K562 (cell line): ENCODE data around the gene HOXB5. TPM values are rescaled to one million over a fixed set of nuclear protein-coding genes. Genes with fewer than 3 reads are reported as not detected.

ENCODE experiments used
- CBX8 ChIP-seq: fragments of 200-600 bp; sonication (generic); IDR thresholded peaks from 2 replicates; pipeline ENCODE4 v1.6.1; 2012; ENCODE audit warnings: borderline replicate concordance, mixed run types, low read depth, mild to moderate bottlenecking, moderate library complexity, mixed read lengths, low read length, control low read depth, inconsistent platforms; ENCODE audit not compliant: poor library complexity, severe bottlenecking; ENCODE audit errors: extremely low read depth
- CREB1 ChIP-seq, 2 experiments: sonication (generic) in 1 of 2; formaldehyde crosslinking in 1 of 2; IDR thresholded peaks; 2 replicates each; pipeline versions ENCODE4 v1.6.1 to v1.8.0; 2012 to 2022; ENCODE audit warnings: inconsistent platforms in 1 of 2, mild to moderate bottlenecking in 1 of 2, missing genetic modification reagents in 1 of 2, moderate library complexity in 1 of 2
- FUS ChIP-seq: fragments of 200-400 bp; formaldehyde crosslinking; optimal IDR thresholded peaks from 2 replicates; pipeline ENCODE3; 2017; ENCODE audit warnings: low read depth, low read length
- GTF2F1 ChIP-seq: IDR thresholded peaks from 2 replicates; pipeline ENCODE4 v1.6.1; 2011; ENCODE audit warnings: low read depth, low read length, improper control_type of control experiment
- HIVEP1 ChIP-seq: fragments of 250-450 bp; sonication (Bioruptor Pico); IDR thresholded peaks from 2 replicates; pipeline ENCODE4 v1.4.0; 2020; ENCODE audit warnings: mild to moderate bottlenecking
- NFYB ChIP-seq: IDR thresholded peaks from 2 replicates; pipeline ENCODE4 v1.6.1; 2011; ENCODE audit warnings: mild to moderate bottlenecking, moderate library complexity; ENCODE audit not compliant: insufficient read length; ENCODE audit errors: extremely low read depth
- NR2F6 ChIP-seq: fragments of 450-650 bp; formaldehyde crosslinking; IDR thresholded peaks from 2 replicates; pipeline ENCODE4 v1.4.0; 2020; ENCODE audit warnings: mild to moderate bottlenecking
- PHF8 ChIP-seq: fragments of 200-600 bp; sonication (generic); IDR thresholded peaks from 2 replicates; pipeline ENCODE4 v1.6.1; 2012; ENCODE audit warnings: mixed run types, mild to moderate bottlenecking, inconsistent platforms, low read length, moderate library complexity, borderline replicate concordance
- PML ChIP-seq: IDR thresholded peaks from 2 replicates; pipeline ENCODE4 v1.6.1; 2012; ENCODE audit warnings: low read length, inconsistent platforms
- RAD21 ChIP-seq, 2 experiments: fragments of 250-450 bp in 1 of 2; fragments of 450-650 bp in 1 of 2; sonication (Bioruptor Pico) in 1 of 2; formaldehyde crosslinking in 1 of 2; IDR thresholded peaks in 1 of 2; conservative IDR thresholded peaks in 1 of 2; 2 replicates each; pipeline versions ENCODE4 v1.4.0 to v1.8.0; 2020 to 2022; ENCODE audit warnings: mild to moderate bottlenecking in 2 of 2, moderate library complexity in 1 of 2
- SRF ChIP-seq, 2 experiments: fragments of 250-450, 450-650 bp in 1 of 2; sonication (Bioruptor Pico) in 1 of 2; sonication (generic) in 1 of 2; formaldehyde crosslinking; IDR thresholded peaks; 2 replicates each; pipeline versions ENCODE4 v1.5.0 to v1.5.1; 2020 to 2022; ENCODE audit warnings: mild to moderate bottlenecking in 1 of 2, missing genetic modification reagents in 1 of 2
- SRSF1 ChIP-seq: fragments of 200-400 bp; formaldehyde crosslinking; IDR thresholded peaks from 2 replicates; pipeline ENCODE4 v1.6.1; 2017; ENCODE audit warnings: mild to moderate bottlenecking, low read depth, low read length, moderate library complexity
- ZNF217 ChIP-seq: sonication (generic); formaldehyde crosslinking; IDR thresholded peaks from 2 replicates; pipeline ENCODE4 v1.8.0; 2022; ENCODE audit warnings: mild to moderate bottlenecking, missing genetic modification reagents
- polyA plus RNA-seq, 8 experiments: library from polyadenylated mRNA; depleted of rRNA in 4 of 8; stranded (reverse) in 5 of 8; unstranded in 3 of 8; fragments of >200 nt; fragmentation: Nextera tagmentation in 2 of 8; fragmentation: Illumina TruSeq in 1 of 8; extraction: Ambion mirVana in 2 of 8; extraction: Trizol in 1 of 8; gene quantifications; 2 replicates each; pipeline versions ENCODE4 v1.2.1 to v1.2.3, GENCODE V29; 2011 to 2014; ENCODE audit warnings: inconsistent platforms in 1 of 8, missing spikeins in 1 of 8
- total RNA-seq, 7 experiments: library from RNA; depleted of rRNA in 6 of 7; stranded (reverse); fragments of >200 nt in 6 of 7; fragmentation: Illumina TruSeq in 2 of 7; extraction: Trizol in 2 of 7; gene quantifications; 2 replicates each; pipeline versions ENCODE4 v1.2.1 to v1.2.3, GENCODE V29; 2011 to 2021; ENCODE audit warnings: low replicate concordance in 1 of 7
- TF ChIP-seq, protein P1 (sequence below), 2 experiments: IDR thresholded peaks; 2 replicates each; pipeline ENCODE4 v1.6.1; 2011; ENCODE audit warnings: borderline replicate concordance in 1 of 2, control low read depth in 1 of 2, low read depth in 1 of 2, low read length in 1 of 2, mild to moderate bottlenecking in 1 of 2, mixed read lengths in 1 of 2, moderate library complexity in 1 of 2; ENCODE audit not compliant: insufficient read depth in 1 of 2, insufficient read length in 1 of 2, poor library complexity in 1 of 2, severe bottlenecking in 1 of 2; ENCODE audit errors: extremely low read depth in 1 of 2
- TF ChIP-seq, protein P2 (sequence below), 2 experiments: fragments of 450-650 bp; conservative IDR thresholded peaks; 2 replicates each; pipeline ENCODE4 v1.6.1; 2017; ENCODE audit warnings: mild to moderate bottlenecking in 2 of 2, moderate library complexity in 2 of 2
- TF ChIP-seq, protein P3 (sequence below): fragments of 200-400 bp; formaldehyde crosslinking; IDR thresholded peaks from 2 replicates; pipeline ENCODE4 v1.6.1; 2017; ENCODE audit warnings: mild to moderate bottlenecking, low read depth, low read length, moderate library complexity
- TF ChIP-seq, protein P4 (sequence below): fragments of 250-450 bp; sonication (Bioruptor Pico); IDR thresholded peaks from 2 replicates; pipeline ENCODE4 v1.9.0; 2021; ENCODE audit warnings: mild to moderate bottlenecking
- TF ChIP-seq, protein P5 (sequence below): sonication (generic); formaldehyde crosslinking; IDR thresholded peaks from 2 replicates; pipeline ENCODE4 v1.5.0; 2020; ENCODE audit warnings: missing genetic modification reagents

The HOXB5 gene
- total and polyA plus RNA-seq, 9 of the 15 experiments (the other 6 are each of a cell fraction or from before 2014, with no cell fraction given), result 0.24 to 2.7 (median 0.65) TPM

DNA sequence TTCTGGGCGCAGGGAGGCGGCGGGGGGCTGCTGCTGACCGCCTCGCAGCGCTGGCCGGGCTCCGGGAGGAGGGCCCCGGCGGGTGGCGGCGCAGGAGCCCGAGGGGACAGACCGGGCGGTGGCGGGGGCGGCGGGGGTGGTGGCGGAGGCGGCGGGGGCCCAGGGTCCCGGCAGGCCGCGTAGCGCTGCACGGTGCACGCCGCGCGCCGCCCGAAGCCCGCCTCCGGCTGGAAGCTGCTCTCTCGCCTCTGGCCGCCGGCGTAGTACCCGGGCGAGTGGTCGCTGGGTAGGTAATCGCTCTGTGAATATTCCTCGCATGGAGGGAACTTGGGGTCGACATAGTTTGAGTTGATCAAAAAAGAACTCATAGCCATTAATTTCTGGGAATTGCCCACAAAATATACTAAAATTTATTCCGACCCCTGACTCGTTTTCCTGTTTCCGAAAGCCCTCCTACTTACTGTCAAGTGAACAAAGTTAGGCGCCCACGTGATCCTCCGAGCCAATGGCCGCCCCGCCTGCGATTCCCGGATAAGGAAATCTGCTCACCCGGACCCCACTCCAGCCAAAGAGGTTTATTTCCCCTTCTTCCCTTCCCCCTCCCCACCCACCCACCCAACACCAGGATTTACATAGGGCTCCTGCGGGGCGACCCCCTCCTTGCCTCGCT, 15.5 kb downstream of the HOXB5 start, which contains the start of gene HOXB4 (continued):
- TF ChIP-seq, protein P1, sequence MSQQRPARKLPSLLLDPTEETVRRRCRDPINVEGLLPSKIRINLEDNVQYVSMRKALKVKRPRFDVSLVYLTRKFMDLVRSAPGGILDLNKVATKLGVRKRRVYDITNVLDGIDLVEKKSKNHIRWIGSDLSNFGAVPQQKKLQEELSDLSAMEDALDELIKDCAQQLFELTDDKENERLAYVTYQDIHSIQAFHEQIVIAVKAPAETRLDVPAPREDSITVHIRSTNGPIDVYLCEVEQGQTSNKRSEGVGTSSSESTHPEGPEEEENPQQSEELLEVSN (IDR thresholded peaks at IDR 0.05; ENCODE audit: borderline replicate concordance in 1 of 2, extremely low read depth in 1 of 2, insufficient read depth in 1 of 2, insufficient read length in 1 of 2, low read depth in 1 of 2, low read length in 1 of 2, poor library complexity in 1 of 2, severe bottlenecking in 1 of 2), result peak in 1 of 2 experiments; percentile 67
- TF ChIP-seq FUS, result no peak
- peak; percentile 36; the same call in 1 of the 2 replicates for TF ChIP-seq PHF8
- no peak for TF ChIP-seq CREB1 (IDR thresholded peaks at IDR 0.05)
- TF ChIP-seq CREB1 (CRISPR knock-in tag; IDR thresholded peaks at IDR 0.05), result no peak
- TF ChIP-seq HIVEP1 (CRISPR knock-in tag), result 0 out of 2 replicates have a peak, but pooled peaks have one; percentile 34
- TF ChIP-seq PML, result peak; percentile 42; the same call in 1 of the 2 replicates
- no peak for TF ChIP-seq NR2F6 (CRISPR knock-in tag)
- TF ChIP-seq, protein P2, sequence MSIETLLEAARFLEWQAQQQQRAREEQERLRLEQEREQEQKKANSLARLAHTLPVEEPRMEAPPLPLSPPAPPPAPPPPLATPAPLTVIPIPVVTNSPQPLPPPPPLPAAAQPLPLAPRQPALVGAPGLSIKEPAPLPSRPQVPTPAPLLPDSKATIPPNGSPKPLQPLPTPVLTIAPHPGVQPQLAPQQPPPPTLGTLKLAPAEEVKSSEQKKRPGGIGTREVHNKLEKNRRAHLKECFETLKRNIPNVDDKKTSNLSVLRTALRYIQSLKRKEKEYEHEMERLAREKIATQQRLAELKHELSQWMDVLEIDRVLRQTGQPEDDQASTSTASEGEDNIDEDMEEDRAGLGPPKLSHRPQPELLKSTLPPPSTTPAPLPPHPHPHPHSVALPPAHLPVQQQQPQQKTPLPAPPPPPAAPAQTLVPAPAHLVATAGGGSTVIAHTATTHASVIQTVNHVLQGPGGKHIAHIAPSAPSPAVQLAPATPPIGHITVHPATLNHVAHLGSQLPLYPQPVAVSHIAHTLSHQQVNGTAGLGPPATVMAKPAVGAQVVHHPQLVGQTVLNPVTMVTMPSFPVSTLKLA (conservative IDR thresholded peaks at IDR 0.05), result peak; percentile 43 to 59; a peak in 3 of 4 replicates
- TF ChIP-seq SRSF1, result no peak
- TF ChIP-seq GTF2F1, result 0 out of 2 replicates have a peak, but pooled peaks have one; percentile 20
- TF ChIP-seq, protein P3, sequence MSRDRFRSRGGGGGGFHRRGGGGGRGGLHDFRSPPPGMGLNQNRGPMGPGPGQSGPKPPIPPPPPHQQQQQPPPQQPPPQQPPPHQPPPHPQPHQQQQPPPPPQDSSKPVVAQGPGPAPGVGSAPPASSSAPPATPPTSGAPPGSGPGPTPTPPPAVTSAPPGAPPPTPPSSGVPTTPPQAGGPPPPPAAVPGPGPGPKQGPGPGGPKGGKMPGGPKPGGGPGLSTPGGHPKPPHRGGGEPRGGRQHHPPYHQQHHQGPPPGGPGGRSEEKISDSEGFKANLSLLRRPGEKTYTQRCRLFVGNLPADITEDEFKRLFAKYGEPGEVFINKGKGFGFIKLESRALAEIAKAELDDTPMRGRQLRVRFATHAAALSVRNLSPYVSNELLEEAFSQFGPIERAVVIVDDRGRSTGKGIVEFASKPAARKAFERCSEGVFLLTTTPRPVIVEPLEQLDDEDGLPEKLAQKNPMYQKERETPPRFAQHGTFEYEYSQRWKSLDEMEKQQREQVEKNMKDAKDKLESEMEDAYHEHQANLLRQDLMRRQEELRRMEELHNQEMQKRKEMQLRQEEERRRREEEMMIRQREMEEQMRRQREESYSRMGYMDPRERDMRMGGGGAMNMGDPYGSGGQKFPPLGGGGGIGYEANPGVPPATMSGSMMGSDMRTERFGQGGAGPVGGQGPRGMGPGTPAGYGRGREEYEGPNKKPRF, result no peak
- TF ChIP-seq, protein P4, sequence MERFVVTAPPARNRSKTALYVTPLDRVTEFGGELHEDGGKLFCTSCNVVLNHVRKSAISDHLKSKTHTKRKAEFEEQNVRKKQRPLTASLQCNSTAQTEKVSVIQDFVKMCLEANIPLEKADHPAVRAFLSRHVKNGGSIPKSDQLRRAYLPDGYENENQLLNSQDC (CRISPR knock-in tag), result no peak
- no peak for TF ChIP-seq ZNF217 (CRISPR knock-in tag)
- no peak for TF ChIP-seq RAD21 (CRISPR knock-in tag; conservative IDR thresholded peaks at IDR 0.05 in 1 of 2, IDR thresholded peaks at IDR 0.05 in 1 of 2)
- TF ChIP-seq NFYB, result peak; percentile 78
- TF ChIP-seq, protein P5, sequence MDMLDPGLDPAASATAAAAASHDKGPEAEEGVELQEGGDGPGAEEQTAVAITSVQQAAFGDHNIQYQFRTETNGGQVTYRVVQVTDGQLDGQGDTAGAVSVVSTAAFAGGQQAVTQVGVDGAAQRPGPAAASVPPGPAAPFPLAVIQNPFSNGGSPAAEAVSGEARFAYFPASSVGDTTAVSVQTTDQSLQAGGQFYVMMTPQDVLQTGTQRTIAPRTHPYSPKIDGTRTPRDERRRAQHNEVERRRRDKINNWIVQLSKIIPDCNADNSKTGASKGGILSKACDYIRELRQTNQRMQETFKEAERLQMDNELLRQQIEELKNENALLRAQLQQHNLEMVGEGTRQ (CRISPR knock-in tag), result peak; percentile 95
- no peak for TF ChIP-seq CBX8
- 0 out of 4 replicates have a peak, but pooled peaks of 1 of the 2 experiments have one; percentile 17 for TF ChIP-seq SRF (CRISPR knock-in tag; IDR thresholded peaks at IDR 0.05)
